SK-N-SH treated with all-trans-retinoic acid at 6 μM for 48 hours (cell line): Measurements from ENCODE around the gene MOV10.

Experiments
- ATAC-seq: fragments of 200-7000 bp; cut with Tn5 transposase; 3 replicates; pipeline ENCODE4 v1.9.1; 2020; ENCODE audit warnings: mild to moderate bottlenecking, moderate library complexity
- BACH2 ChIP-seq: fragments of 250-450 bp; sonication (Bioruptor Pico); IDR thresholded peaks from 2 replicates; pipeline ENCODE4 v1.9.0; 2021; ENCODE audit warnings: mild to moderate bottlenecking, borderline replicate concordance
- CSDC2 ChIP-seq: fragments of 250-450 bp; sonication (Bioruptor Pico); IDR thresholded peaks from 2 replicates; pipeline ENCODE4 v1.5.0; 2020; ENCODE audit warnings: mild to moderate bottlenecking, moderate library complexity
- ESRRG ChIP-seq: fragments of 250-450 bp; sonication (Bioruptor Pico); IDR thresholded peaks from 2 replicates; pipeline ENCODE4 v1.6.1; 2021; ENCODE audit warnings: mild to moderate bottlenecking
- GLIS3 ChIP-seq: fragments of 250-450 bp; sonication (Bioruptor Pico); IDR thresholded peaks from 2 replicates; pipeline ENCODE4 v1.5.0; 2020; ENCODE audit warnings: mild to moderate bottlenecking, moderate library complexity
- ISL1 ChIP-seq: fragments of 250-450 bp; sonication (Bioruptor Pico); IDR thresholded peaks from 2 replicates; pipeline ENCODE4 v2.1.2; 2022; ENCODE audit warnings: mild to moderate bottlenecking, moderate library complexity
- OSR1 ChIP-seq: fragments of 250-450 bp; sonication (Bioruptor Pico); IDR thresholded peaks from 2 replicates; pipeline ENCODE4 v1.8.0; 2022; ENCODE audit warnings: moderate library complexity, mild to moderate bottlenecking, inconsistent platforms
- PPARA ChIP-seq: fragments of 250-450 bp; sonication (Bioruptor Pico); IDR thresholded peaks from 2 replicates; pipeline ENCODE4 v1.5.0; 2020; ENCODE audit warnings: mild to moderate bottlenecking, borderline replicate concordance
- RARB ChIP-seq: fragments of 250-450 bp; sonication (Bioruptor Pico); IDR thresholded peaks from 2 replicates; pipeline ENCODE4 v1.8.0; 2021; ENCODE audit warnings: mild to moderate bottlenecking, moderate library complexity
- SNAI2 ChIP-seq: fragments of 250-450 bp; sonication (Bioruptor Pico); IDR thresholded peaks from 2 replicates; pipeline ENCODE4 v1.5.0; 2020; ENCODE audit warnings: mild to moderate bottlenecking, moderate library complexity
- TCF4 ChIP-seq: fragments of 250-450 bp; sonication (Bioruptor Pico); IDR thresholded peaks from 2 replicates; pipeline ENCODE4 v1.8.0; 2021; ENCODE audit warnings: mild to moderate bottlenecking, moderate library complexity, borderline replicate concordance
- TOX ChIP-seq: fragments of 250-450 bp; sonication (Bioruptor Pico); IDR thresholded peaks from 2 replicates; pipeline ENCODE4 v1.8.0; 2021; ENCODE audit warnings: mild to moderate bottlenecking, moderate library complexity, borderline replicate concordance
- ZC3H10 ChIP-seq: fragments of 250-450 bp; sonication (Bioruptor Pico); IDR thresholded peaks from 2 replicates; pipeline ENCODE4 v1.5.1; 2021; ENCODE audit warnings: mild to moderate bottlenecking, moderate library complexity
- ZFP3 ChIP-seq: fragments of 250-450 bp; sonication (Bioruptor Pico); IDR thresholded peaks from 2 replicates; pipeline ENCODE4 v1.5.0; 2020; ENCODE audit warnings: mild to moderate bottlenecking, moderate library complexity
- ZFP30 ChIP-seq: fragments of 450-650 bp; formaldehyde crosslinking; IDR thresholded peaks from 2 replicates; pipeline ENCODE4 v1.5.0; 2022; ENCODE audit warnings: mild to moderate bottlenecking, moderate library complexity
- ZNF565 ChIP-seq: fragments of 450-650 bp; formaldehyde crosslinking; conservative IDR thresholded peaks from 2 replicates; pipeline ENCODE4 v1.5.0; 2020; ENCODE audit warnings: low read depth, mild to moderate bottlenecking, moderate library complexity
- ZNF70 ChIP-seq: fragments of 450-650 bp; formaldehyde crosslinking; IDR thresholded peaks from 2 replicates; pipeline ENCODE4 v1.5.0; 2020; ENCODE audit warnings: mild to moderate bottlenecking, moderate library complexity
- ZNF8 ChIP-seq: fragments of 450-650 bp; formaldehyde crosslinking; IDR thresholded peaks from 2 replicates; pipeline ENCODE4 v1.5.0; 2020; ENCODE audit warnings: mild to moderate bottlenecking, moderate library complexity
- TF ChIP-seq, protein P1 (sequence below): fragments of 250-450 bp; sonication (Bioruptor Pico); IDR thresholded peaks from 2 replicates; pipeline ENCODE4 v1.5.0; 2020; ENCODE audit warnings: mild to moderate bottlenecking, moderate library complexity
- TF ChIP-seq, protein P2 (sequence below): fragments of 250-450 bp; sonication (Bioruptor Pico); IDR thresholded peaks from 2 replicates; pipeline ENCODE4 v1.8.0; 2021; ENCODE audit warnings: low read depth, mild to moderate bottlenecking, moderate library complexity, borderline replicate concordance
- TF ChIP-seq, protein P3 (sequence below): fragments of 250-450 bp; sonication (Bioruptor Pico); IDR thresholded peaks from 2 replicates; pipeline ENCODE4 v1.8.0; 2020; ENCODE audit warnings: mild to moderate bottlenecking, moderate library complexity, borderline replicate concordance
- TF ChIP-seq, protein P4 (sequence below): fragments of 250-450 bp; sonication (Bioruptor Pico); IDR thresholded peaks from 2 replicates; pipeline ENCODE4 v1.5.1; 2020; ENCODE audit warnings: low read depth, mild to moderate bottlenecking, moderate library complexity
- TF ChIP-seq, protein P5 (sequence below): fragments of 250-450 bp; sonication (Bioruptor Pico); IDR thresholded peaks from 2 replicates; pipeline ENCODE4 v1.5.1; 2021; ENCODE audit warnings: mild to moderate bottlenecking, moderate library complexity

MOV10 gene

DNA sequence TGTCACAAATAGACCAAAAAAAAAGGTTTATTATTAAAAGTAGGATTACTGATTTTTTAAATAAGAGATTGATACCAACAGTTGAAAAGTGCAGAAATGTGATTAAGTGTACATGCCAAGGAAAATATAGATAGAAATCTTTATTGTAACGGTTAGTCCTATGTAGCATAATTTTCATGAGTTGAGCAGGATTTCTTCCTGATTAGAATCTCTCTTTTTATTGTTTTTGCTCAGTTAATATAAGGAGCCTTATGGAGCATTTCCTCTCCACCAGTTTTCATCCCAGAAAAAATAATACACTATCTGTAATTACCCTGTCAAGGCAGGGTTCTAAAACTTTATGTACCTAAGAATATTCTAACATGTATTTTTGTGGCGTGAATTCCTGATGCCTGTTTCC lies 31.4 kb upstream of the MOV10 start (continued):
- TF ChIP-seq, protein P1, sequence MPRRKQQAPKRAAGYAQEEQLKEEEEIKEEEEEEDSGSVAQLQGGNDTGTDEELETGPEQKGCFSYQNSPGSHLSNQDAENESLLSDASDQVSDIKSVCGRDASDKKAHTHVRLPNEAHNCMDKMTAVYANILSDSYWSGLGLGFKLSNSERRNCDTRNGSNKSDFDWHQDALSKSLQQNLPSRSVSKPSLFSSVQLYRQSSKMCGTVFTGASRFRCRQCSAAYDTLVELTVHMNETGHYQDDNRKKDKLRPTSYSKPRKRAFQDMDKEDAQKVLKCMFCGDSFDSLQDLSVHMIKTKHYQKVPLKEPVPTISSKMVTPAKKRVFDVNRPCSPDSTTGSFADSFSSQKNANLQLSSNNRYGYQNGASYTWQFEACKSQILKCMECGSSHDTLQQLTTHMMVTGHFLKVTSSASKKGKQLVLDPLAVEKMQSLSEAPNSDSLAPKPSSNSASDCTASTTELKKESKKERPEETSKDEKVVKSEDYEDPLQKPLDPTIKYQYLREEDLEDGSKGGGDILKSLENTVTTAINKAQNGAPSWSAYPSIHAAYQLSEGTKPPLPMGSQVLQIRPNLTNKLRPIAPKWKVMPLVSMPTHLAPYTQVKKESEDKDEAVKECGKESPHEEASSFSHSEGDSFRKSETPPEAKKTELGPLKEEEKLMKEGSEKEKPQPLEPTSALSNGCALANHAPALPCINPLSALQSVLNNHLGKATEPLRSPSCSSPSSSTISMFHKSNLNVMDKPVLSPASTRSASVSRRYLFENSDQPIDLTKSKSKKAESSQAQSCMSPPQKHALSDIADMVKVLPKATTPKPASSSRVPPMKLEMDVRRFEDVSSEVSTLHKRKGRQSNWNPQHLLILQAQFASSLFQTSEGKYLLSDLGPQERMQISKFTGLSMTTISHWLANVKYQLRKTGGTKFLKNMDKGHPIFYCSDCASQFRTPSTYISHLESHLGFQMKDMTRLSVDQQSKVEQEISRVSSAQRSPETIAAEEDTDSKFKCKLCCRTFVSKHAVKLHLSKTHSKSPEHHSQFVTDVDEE (CRISPR knock-in tag): no peak
- TF ChIP-seq, protein P2, sequence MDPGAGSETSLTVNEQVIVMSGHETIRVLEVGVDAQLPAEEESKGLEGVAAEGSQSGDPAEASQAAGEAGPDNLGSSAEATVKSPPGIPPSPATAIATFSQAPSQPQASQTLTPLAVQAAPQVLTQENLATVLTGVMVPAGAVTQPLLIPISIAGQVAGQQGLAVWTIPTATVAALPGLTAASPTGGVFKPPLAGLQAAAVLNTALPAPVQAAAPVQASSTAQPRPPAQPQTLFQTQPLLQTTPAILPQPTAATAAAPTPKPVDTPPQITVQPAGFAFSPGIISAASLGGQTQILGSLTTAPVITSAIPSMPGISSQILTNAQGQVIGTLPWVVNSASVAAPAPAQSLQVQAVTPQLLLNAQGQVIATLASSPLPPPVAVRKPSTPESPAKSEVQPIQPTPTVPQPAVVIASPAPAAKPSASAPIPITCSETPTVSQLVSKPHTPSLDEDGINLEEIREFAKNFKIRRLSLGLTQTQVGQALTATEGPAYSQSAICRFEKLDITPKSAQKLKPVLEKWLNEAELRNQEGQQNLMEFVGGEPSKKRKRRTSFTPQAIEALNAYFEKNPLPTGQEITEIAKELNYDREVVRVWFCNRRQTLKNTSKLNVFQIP (CRISPR knock-in tag): no peak
- no peak for TF ChIP-seq ISL1 (CRISPR knock-in tag)
- TF ChIP-seq BACH2 (CRISPR knock-in tag): no peak
- TF ChIP-seq ZNF8: no peak
- TF ChIP-seq PPARA: no peak
- TF ChIP-seq RARB (CRISPR knock-in tag): no peak

DNA sequence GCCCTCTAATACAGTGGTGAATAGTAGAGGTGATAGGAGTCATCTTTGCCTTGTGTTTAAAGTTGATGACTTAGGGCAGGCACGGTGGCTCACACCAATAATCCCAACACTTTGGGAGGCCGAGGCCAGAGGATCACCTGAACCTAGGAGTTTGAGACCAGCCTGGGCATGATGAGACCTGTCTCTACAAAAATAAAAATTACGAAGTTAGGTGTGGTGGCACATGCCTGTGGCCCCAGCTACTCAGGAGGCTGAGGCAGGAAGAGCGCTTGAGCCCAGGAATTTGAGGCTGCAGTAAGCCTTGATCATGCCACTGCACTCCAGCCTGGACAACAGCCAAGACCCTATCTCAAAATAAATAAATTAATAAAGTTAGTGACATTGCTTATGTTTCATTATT lies 28.2 kb upstream of the MOV10 start:
- TF ChIP-seq OSR1 (CRISPR knock-in tag): no peak
- TF ChIP-seq PPARA: no peak
- TF ChIP-seq ESRRG: no peak
- no peak for TF ChIP-seq ZNF8
- TF ChIP-seq ZFP30 (CRISPR knock-in tag): no peak
- TF ChIP-seq ZNF565 (CRISPR knock-in tag): no peak
- no peak for TF ChIP-seq CSDC2 (CRISPR knock-in tag)
- TF ChIP-seq, protein P2 (CRISPR knock-in tag): no peak
- TF ChIP-seq TOX (CRISPR knock-in tag): no peak
- TF ChIP-seq, protein P1 (CRISPR knock-in tag): no peak
- no peak for TF ChIP-seq TCF4
- no peak for TF ChIP-seq ZC3H10
- TF ChIP-seq RARB (CRISPR knock-in tag): no peak
- TF ChIP-seq SNAI2: no peak
- TF ChIP-seq ZNF70 (CRISPR knock-in tag): no peak
- TF ChIP-seq, protein P3, sequence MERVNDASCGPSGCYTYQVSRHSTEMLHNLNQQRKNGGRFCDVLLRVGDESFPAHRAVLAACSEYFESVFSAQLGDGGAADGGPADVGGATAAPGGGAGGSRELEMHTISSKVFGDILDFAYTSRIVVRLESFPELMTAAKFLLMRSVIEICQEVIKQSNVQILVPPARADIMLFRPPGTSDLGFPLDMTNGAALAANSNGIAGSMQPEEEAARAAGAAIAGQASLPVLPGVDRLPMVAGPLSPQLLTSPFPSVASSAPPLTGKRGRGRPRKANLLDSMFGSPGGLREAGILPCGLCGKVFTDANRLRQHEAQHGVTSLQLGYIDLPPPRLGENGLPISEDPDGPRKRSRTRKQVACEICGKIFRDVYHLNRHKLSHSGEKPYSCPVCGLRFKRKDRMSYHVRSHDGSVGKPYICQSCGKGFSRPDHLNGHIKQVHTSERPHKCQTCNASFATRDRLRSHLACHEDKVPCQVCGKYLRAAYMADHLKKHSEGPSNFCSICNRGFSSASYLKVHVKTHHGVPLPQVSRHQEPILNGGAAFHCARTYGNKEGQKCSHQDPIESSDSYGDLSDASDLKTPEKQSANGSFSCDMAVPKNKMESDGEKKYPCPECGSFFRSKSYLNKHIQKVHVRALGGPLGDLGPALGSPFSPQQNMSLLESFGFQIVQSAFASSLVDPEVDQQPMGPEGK (CRISPR knock-in tag): no peak
- TF ChIP-seq, protein P4, sequence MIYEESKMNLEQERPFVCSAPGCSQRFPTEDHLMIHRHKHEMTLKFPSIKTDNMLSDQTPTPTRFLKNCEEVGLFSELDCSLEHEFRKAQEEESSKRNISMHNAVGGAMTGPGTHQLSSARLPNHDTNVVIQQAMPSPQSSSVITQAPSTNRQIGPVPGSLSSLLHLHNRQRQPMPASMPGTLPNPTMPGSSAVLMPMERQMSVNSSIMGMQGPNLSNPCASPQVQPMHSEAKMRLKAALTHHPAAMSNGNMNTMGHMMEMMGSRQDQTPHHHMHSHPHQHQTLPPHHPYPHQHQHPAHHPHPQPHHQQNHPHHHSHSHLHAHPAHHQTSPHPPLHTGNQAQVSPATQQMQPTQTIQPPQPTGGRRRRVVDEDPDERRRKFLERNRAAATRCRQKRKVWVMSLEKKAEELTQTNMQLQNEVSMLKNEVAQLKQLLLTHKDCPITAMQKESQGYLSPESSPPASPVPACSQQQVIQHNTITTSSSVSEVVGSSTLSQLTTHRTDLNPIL: no peak
- no peak for TF ChIP-seq ZFP3
- TF ChIP-seq, protein P5, sequence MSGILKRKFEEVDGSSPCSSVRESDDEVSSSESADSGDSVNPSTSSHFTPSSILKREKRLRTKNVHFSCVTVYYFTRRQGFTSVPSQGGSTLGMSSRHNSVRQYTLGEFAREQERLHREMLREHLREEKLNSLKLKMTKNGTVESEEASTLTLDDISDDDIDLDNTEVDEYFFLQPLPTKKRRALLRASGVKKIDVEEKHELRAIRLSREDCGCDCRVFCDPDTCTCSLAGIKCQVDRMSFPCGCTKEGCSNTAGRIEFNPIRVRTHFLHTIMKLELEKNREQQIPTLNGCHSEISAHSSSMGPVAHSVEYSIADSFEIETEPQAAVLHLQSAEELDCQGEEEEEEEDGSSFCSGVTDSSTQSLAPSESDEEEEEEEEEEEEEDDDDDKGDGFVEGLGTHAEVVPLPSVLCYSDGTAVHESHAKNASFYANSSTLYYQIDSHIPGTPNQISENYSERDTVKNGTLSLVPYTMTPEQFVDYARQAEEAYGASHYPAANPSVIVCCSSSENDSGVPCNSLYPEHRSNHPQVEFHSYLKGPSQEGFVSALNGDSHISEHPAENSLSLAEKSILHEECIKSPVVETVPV (CRISPR knock-in tag): no peak
- no peak for TF ChIP-seq GLIS3 (CRISPR knock-in tag)
- no peak for ATAC-seq
